ENCODE measurements around the gene RAPGEF4.

Gene RAPGEF4

GRCh38 chr2:173032032-173032431 is 296.4 kb downstream of the RAPGEF4 start:
- no peaks in the 10 kb centered on the region for H3K27me3 ChIP-seq (ENCODE audit: insufficient read depth, low read length, poor library complexity)
- no peaks in the 10 kb centered on the region for H3K4me1 ChIP-seq (ENCODE audit: insufficient read depth, low read length)
- H3K79me2 ChIP-seq (ENCODE audit: insufficient read depth, low read length): no peaks in the 10 kb centered on the region
- no peak overlapping the region for H3K9ac ChIP-seq (ENCODE audit: low read depth, low read length)
- H2AFZ ChIP-seq (ENCODE audit: low read depth, low read length): no peak overlapping the region
- H4K20me1 ChIP-seq (ENCODE audit: insufficient read depth, low read length): no peaks in the 10 kb centered on the region
- no peak overlapping the region for H3K4me2 ChIP-seq (ENCODE audit: insufficient read depth, low read length)
- H3K9me3 ChIP-seq (ENCODE audit: insufficient read depth, low read length, severe bottlenecking): no peaks in the 10 kb centered on the region
- no peak overlapping the region for H3K4me3 ChIP-seq (ENCODE audit: low read depth in 1 of 2, low read length in 2 of 2)
- TF ChIP-seq EZH2 (IDR thresholded peaks at IDR 0.05; ENCODE audit: borderline replicate concordance, low read depth, low read length, severe bottlenecking) (no peak), CTCF (IDR thresholded peaks at IDR 0.05; ENCODE audit: borderline replicate concordance, extremely low read depth, low read length, poor library complexity, severe bottlenecking) (no peak)
- no peak overlapping the region for H3K27ac ChIP-seq (ENCODE audit: low read length)
- DNase-seq: no peak
- no peak for ATAC-seq (ENCODE audit: insufficient read depth, low read depth)
- H3K36me3 ChIP-seq (ENCODE audit: insufficient read depth, low read length): no peaks in the 10 kb centered on the region

DNA sequence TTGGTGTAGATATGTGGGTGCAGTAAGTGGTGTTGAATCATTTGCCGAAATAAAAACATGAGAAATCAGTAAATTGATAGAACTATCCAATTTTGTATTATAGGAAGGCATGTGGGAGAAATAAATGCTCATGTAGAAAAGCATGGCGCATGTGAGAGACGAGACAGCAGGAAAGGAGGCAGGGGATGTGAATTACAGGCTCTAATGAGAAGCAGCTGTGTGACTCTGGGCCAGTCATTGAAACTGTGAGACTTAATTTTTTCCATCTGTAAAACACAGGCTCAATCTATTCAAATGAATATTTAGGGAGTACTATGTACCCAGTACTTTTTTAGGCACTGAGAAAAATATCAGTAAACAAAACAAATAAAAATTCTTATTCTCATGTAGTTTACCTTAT is 297.4 kb downstream of the RAPGEF4 start:
- Histone ChIP-seq H3K9ac (ENCODE audit: low read depth, low read length) (no peak overlapping the region), H4K20me1 (ENCODE audit: insufficient read depth, low read length) (no peaks in the 10 kb centered on the region), H3K4me2 (ENCODE audit: insufficient read depth, low read length) (no peak overlapping the region), H3K9me3 (ENCODE audit: insufficient read depth, low read length, severe bottlenecking) (no peaks in the 10 kb centered on the region), H3K36me3 (ENCODE audit: insufficient read depth, low read length) (no peaks in the 10 kb centered on the region), H3K27ac (ENCODE audit: low read length) (no peak overlapping the region), H3K27me3 (ENCODE audit: insufficient read depth, low read length, poor library complexity) (no peaks in the 10 kb centered on the region), H2AFZ (ENCODE audit: low read depth, low read length) (no peak overlapping the region), H3K4me1 (ENCODE audit: insufficient read depth, low read length) (no peaks in the 10 kb centered on the region), H3K4me3 (ENCODE audit: low read depth in 1 of 2, low read length in 2 of 2) (no peak overlapping the region), H3K79me2 (ENCODE audit: insufficient read depth, low read length) (no peaks in the 10 kb centered on the region)
- no peak for DNase-seq
- TF ChIP-seq CTCF (IDR thresholded peaks at IDR 0.05; ENCODE audit: borderline replicate concordance, extremely low read depth, low read length, poor library complexity, severe bottlenecking): no peak
- TF ChIP-seq EZH2 (IDR thresholded peaks at IDR 0.05; ENCODE audit: borderline replicate concordance, low read depth, low read length, severe bottlenecking): no peak
- ATAC-seq (ENCODE audit: insufficient read depth, low read depth): no peak

DNA sequence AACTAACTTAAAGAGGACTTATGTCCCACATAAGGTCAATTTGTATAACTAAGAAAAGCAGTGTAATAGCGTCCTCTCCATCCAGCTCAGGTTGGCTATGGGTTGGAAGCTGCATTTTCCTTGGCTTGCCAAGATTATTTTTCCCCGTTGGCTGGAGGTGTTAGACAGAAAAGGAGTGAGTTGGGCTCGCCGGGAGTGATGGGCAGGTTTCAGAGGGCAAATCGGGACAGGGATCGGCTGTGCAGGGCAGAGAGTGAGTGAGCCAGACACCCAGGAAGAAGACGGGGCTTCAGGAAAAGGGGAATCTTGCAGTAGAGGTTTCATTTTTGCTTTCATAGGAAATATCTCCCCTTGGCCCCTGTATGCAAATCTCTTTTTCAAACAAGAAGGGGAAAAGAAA is 298.5 kb downstream of the RAPGEF4 start:
- Histone ChIP-seq H3K4me3 (ENCODE audit: low read depth in 1 of 2, low read length in 2 of 2) (no peak overlapping the region), H3K27ac (ENCODE audit: low read length) (no peak overlapping the region), H3K4me2 (ENCODE audit: insufficient read depth, low read length) (no peak overlapping the region), H4K20me1 (ENCODE audit: insufficient read depth, low read length) (no peaks in the 10 kb centered on the region), H3K27me3 (ENCODE audit: insufficient read depth, low read length, poor library complexity) (no peaks in the 10 kb centered on the region), H3K79me2 (ENCODE audit: insufficient read depth, low read length) (no peaks in the 10 kb centered on the region), H3K9me3 (ENCODE audit: insufficient read depth, low read length, severe bottlenecking) (no peaks in the 10 kb centered on the region), H3K36me3 (ENCODE audit: insufficient read depth, low read length) (no peaks in the 10 kb centered on the region), H2AFZ (ENCODE audit: low read depth, low read length) (no peak overlapping the region), H3K4me1 (ENCODE audit: insufficient read depth, low read length) (no peaks in the 10 kb centered on the region), H3K9ac (ENCODE audit: low read depth, low read length) (no peak overlapping the region)
- ATAC-seq (ENCODE audit: insufficient read depth, low read depth) (no peak), DNase-seq (no peak)
- TF ChIP-seq CTCF (IDR thresholded peaks at IDR 0.05; ENCODE audit: borderline replicate concordance, extremely low read depth, low read length, poor library complexity, severe bottlenecking): no peak
- TF ChIP-seq EZH2 (IDR thresholded peaks at IDR 0.05; ENCODE audit: borderline replicate concordance, low read depth, low read length, severe bottlenecking): no peak

All from DND-41 (cell line).